Thyroid gland (tissue), 4 donors: Measurements from ENCODE around the gene FAM229A. TPM values are rescaled to one million over a fixed set of nuclear protein-coding genes. Genes with fewer than 3 reads are reported as not detected.

Experiments
- DNase-seq, 2 donors: peaks; one replicate each; pipeline ENCODE4 v3.0.0-alpha.2; 2019
- H3K27ac ChIP-seq, 3 donors: fragments of 200-600 bp; sonication (generic); 1 replicate in 2 of 3; 2 replicates in 1 of 3; pipeline ENCODE4 v1.5.1; 2016 to 2019; ENCODE audit warnings: mild to moderate bottlenecking in 1 of 3, moderate library complexity in 1 of 3
- H3K27me3 ChIP-seq: fragments of 200-600 bp; sonication (generic); one replicate; pipeline ENCODE4 v1.5.1; 2019
- H3K36me3 ChIP-seq, 2 donors: fragments of 200-600 bp; sonication (generic); one replicate each; pipeline ENCODE4 v1.5.1; 2016 to 2019
- H3K4me1 ChIP-seq, 2 donors: fragments of 200-600 bp; sonication (generic); one replicate each; pipeline ENCODE4 v1.5.1; 2017 to 2019
- H3K4me3 ChIP-seq, 3 donors: fragments of 200-600 bp; sonication (generic); replicated peaks in 1 of 3; 1 replicate in 2 of 3; 2 replicates in 1 of 3; pipeline ENCODE4 v1.5.1; 2016; ENCODE audit warnings: mild to moderate bottlenecking in 1 of 3
- H3K9me3 ChIP-seq: fragments of 200-600 bp; sonication (generic); one replicate; pipeline ENCODE4 v1.5.1; 2017
- POLR2A ChIP-seq, 2 donors: fragments of 450-650 bp; IDR thresholded peaks; one replicate each; pipeline ENCODE4 v1.6.1; 2017; ENCODE audit warnings: antibody characterized with exemption in 2 of 2, mild to moderate bottlenecking in 2 of 2, moderate library complexity in 1 of 2
- WGBS, 2 donors: methylation state at CpG; one replicate each; pipeline ENCODE4 v1.1.5; 2017; 5-methylcytosine and 5-hydroxymethylcytosine counted together
- intact Hi-C: fragments of 100-400 bp; cut with DNase I; formaldehyde crosslinking; loops from one replicate; pipeline ENCODE4 v1.15.1; 2023
- total RNA-seq, 4 donors: library from RNA; depleted of rRNA; stranded (reverse); fragments of >200 nt; gene quantifications; one replicate each; pipeline ENCODE4 v1.2.3, GENCODE V29; 2016
- TF ChIP-seq, protein P1 (sequence below), 6 experiments: fragments of 200-600 bp in 3 of 6; fragments of 450-650 bp in 3 of 6; sonication (generic) in 3 of 6; IDR thresholded peaks; one replicate each; pipeline ENCODE4 v1.5.1; 2016 to 2019; ENCODE audit warnings: antibody characterized with exemption in 6 of 6, mild to moderate bottlenecking in 2 of 6, inconsistent platforms in 1 of 6, moderate library complexity in 1 of 6

FAM229A gene
- total RNA-seq, 4 donors from 2014 or later, result 5.1 to 20.0 (median 7.4) TPM

DNA sequence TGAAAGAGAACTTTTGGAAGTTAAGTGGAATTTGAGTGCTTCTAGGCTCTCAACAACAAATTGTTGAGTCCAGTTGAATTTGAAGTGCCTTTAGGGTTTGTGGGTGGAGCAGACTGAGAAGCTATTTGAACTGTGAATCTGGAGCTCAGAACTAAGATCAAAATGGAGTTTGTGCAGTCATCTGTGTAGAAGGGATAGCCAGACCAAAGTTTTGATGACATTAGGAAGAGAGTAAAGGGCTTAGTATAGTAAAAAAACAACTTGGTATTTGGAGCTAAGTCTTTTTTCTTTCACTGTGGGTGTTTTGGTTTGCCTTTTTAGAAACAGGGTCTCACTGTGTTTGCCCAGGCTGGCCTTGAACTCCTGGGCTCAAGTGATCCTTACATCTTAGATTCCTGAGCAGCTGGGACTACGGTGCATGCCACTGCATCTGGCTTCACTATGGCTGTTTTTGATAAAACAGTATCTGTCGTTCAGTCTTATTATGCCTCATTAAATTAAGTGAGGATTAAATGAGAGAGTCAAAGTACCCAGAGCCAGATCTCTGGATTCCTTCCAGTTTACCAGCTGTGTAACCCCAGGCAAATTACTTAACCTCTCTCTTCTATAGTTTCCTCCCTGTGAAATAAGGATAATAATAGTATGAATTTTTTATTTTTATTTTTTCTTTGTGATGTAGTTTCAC lies 50.4 kb downstream of the FAM229A start:
- WGBS, 2 donors, result 20 to 36% methylated on average over 2 of the region's 2 CpGs
- Histone ChIP-seq H3K27ac (peak overlapping the region in 1 of 3 donors; percentile 67), H3K4me1 (peaks cover 33 to 47% of the 10 kb centered on the region in 2 donors), H3K9me3 (no peaks in the 10 kb centered on the region), H3K36me3 (peaks cover 0 to 2% of the 10 kb centered on the region in 2 donors), H3K27me3 (no peaks in the 10 kb centered on the region), H3K4me3 (no peak overlapping the region)
- no peak for DNase-seq
- TF ChIP-seq POLR2A (IDR thresholded peaks at IDR 0.05), result no peak
- TF ChIP-seq, protein P1, sequence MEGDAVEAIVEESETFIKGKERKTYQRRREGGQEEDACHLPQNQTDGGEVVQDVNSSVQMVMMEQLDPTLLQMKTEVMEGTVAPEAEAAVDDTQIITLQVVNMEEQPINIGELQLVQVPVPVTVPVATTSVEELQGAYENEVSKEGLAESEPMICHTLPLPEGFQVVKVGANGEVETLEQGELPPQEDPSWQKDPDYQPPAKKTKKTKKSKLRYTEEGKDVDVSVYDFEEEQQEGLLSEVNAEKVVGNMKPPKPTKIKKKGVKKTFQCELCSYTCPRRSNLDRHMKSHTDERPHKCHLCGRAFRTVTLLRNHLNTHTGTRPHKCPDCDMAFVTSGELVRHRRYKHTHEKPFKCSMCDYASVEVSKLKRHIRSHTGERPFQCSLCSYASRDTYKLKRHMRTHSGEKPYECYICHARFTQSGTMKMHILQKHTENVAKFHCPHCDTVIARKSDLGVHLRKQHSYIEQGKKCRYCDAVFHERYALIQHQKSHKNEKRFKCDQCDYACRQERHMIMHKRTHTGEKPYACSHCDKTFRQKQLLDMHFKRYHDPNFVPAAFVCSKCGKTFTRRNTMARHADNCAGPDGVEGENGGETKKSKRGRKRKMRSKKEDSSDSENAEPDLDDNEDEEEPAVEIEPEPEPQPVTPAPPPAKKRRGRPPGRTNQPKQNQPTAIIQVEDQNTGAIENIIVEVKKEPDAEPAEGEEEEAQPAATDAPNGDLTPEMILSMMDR (IDR thresholded peaks at IDR 0.05), result no peak
- intact Hi-C loops, result no loop called here

Other genes with a start within 250 kb of the FAM229A start
- 10 to 100 TPM; 47.7 to 69.4 (median 60.6) TPM for gene TXLNA, start 182.8 kb downstream of the FAM229A start, total RNA-seq
- gene CCDC28B, start 161.9 kb downstream of the FAM229A start, total RNA-seq, result 1 to 10 TPM; 2.2 to 7.6 (median 5.2) TPM
- gene IQCC, start 156.8 kb downstream of the FAM229A start, total RNA-seq, result 1 to 10 TPM; 5.4 to 8.4 (median 6.7) TPM
- gene DCDC2B, start 153.4 kb downstream of the FAM229A start, total RNA-seq, result not detected
- 10 to 100 TPM; 38.4 to 52.8 (median 39.2) TPM for gene TMEM234, start 140.1 kb downstream of the FAM229A start, total RNA-seq
- gene EIF3I, start 140.1 kb downstream of the FAM229A start, total RNA-seq, result 100 to 1,000 TPM; 193 to 383 (median 216) TPM
- gene FAM167B, start 115.3 kb downstream of the FAM229A start, total RNA-seq, result 1 to 10 TPM; 3.6 to 5.6 (median 4.1) TPM
- 1 to 10 TPM; 2.2 to 4.0 (median 3.5) TPM for gene LCK, start 111.2 kb downstream of the FAM229A start, total RNA-seq
- gene HDAC1, start 70.4 kb downstream of the FAM229A start, total RNA-seq, result 10 to 100 TPM; 78.2 to 96.8 (median 85.0) TPM
- 10 to 100 TPM; 62.1 to 97.3 (median 70.6) TPM for gene MARCKSL1, start 26.3 kb downstream of the FAM229A start, total RNA-seq
- gene TSSK3, start 54 bp upstream of the FAM229A start, total RNA-seq, result 1 to 10 TPM; 1.2 to 6.0 (median 2.9) TPM
- gene BSDC1, start 32.0 kb upstream of the FAM229A start, total RNA-seq, result 100 to 1,000 TPM in 3 of 4 donors, 10 to 100 TPM in 1; 93.0 to 132 (median 101) TPM
- gene ZBTB8B, start 102.6 kb upstream of the FAM229A start, total RNA-seq, result under 1 TPM in 1 of 4 donors, not detected in 3; under 0.01 TPM
- 10 to 100 TPM; 10.6 to 20.6 (median 12.6) TPM for gene ZBTB8A, start 176.9 kb upstream of the FAM229A start, total RNA-seq